T follicular helper cell (primary cell): ENCODE measurements around the gene ZNF500.

Experiments used
- DNase-seq: peaks from one replicate; pipeline ENCODE4 v3.0.0-alpha.2; 2020; ENCODE audit warnings: low read depth
- total RNA-seq, 2 experiments: gene quantifications; one replicate each; lab custom pipeline; 2026; lab: John Stamatoyannopoulos, UW

Gene ZNF500
- 13.9 to 32.1 reads per million in 2 experiments for total RNA-seq

DNA sequence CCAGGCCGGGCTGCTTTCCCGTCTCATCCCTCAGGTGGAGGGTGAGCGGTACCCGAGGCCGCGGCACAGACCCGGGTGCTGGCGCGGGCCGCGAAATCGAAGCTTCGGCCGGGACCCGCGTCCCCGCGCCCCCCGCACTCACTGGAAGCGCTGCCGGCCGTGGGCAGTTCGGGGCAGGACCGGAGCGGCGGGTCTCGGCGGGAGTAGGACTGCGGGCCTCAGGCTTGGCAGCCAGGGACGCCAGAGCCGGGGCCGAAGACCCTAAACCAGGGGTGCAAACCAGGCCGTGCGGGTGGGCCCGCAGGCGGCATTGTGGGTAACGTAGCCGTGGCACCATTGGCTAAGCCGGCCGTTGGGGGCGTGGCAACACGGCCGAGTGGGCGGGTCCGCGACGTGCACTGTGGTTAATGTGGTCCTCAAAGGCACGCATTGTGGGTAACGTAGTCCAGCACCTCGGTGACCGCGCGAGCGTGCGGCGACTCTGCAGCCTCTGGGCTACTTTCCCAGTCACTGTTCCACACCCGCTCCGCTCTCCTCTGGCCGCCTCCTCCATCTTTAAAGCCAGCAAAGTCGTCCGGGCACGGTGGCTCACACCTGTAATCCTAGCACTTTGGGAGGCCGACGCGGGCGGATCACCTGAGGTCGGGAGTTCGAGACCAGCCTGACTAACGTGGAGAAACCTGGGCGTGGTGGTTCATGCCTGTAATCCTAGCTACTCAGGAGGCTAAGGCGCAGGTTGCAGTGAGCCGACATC is at the start of gene ZNF500:
Gene ZNF500, minus strand, starts transcription at position 288 of the 754 bp plus-strand sequence. CDS start 1,184 bp downstream, outside the sequence.
- DNase-seq, result peak; percentile 90

DNA sequence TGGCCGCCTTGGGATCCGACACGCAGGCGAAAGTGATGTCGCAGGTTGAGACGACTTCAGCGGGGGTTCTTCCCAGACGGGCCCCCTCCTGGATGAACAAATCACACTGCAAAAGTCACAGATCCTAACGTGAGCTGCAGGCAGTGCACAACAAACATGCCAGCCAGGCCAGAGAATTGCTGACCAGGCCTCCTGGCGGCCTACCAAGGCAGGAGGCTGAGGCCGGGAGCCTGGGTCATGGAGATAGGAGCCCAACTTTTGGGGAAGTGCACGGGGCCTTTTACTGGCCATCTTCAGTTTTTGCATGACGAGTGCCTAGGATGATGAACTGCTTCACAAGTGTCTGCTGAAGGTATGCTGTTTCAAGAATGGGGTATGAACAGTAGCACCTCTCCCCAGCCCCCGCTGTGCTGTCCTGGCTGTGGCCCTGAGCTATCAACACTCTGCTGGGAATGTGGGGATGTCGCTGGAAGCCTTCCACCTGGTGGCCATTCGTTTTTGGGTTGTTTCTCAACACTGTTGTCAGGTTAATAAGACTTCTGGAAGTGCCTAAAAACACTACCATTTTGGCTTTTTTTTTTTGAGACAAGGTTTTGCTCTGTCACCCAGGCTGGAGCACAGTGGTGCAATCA is 47.7 kb upstream of the ZNF500 start:
- no peak for DNase-seq

DNA sequence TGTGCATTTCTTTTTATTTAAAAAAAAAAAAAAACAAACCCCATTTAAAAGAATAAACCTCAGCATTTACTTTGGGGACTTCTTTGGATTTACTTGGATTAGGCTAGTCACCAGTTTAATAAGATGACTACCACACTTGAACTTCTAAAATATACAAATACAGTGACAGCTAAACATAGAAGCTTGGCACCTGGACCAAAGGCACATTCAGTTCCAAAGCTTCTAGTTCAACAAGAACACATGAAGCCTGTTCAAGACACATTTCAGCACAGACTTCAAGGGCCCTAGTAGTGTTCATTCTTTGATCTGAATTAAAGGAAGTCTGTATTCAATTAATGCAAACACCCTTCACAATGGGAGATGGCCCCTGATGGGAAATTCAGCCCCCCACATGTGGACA is 47.1 kb upstream of the ZNF500 start:
- DNase-seq, result no peak

DNA sequence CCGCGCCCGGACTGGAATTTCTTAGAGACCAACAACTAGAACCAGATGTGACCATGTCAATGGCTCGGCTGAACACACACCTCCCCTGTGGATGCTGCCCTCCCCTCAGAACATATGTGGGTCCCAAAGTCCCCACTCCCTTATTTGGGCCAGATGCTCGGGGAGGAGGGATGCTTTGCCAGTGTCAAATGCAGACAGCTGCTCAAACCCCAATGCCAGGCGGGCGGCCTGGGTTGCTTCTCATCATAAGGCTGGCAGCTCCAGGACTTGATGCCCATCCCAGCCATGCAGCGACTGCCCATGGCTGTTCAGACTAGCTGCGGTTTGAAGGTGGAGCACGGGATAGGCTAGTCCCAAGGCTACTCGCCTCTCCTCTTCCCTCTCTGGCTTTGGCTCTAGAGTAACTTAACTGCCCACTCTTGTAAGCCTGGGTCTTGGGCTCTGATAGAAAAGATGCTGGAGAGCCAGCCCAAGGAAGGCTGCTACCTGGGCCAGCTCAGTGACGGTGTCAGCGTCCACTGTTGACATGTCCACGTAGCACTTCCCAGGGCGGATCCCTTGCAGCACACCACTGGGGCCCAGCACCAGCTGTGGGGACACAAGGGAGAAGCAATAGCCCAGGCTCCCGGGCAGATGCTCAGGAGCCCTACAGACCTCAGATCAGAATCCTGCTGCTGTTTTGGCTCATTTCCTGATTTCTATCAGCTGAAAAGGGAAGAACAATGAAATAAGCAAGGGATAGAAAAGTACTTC is 46.5 kb upstream of the ZNF500 start:
- no peak for DNase-seq

DNA sequence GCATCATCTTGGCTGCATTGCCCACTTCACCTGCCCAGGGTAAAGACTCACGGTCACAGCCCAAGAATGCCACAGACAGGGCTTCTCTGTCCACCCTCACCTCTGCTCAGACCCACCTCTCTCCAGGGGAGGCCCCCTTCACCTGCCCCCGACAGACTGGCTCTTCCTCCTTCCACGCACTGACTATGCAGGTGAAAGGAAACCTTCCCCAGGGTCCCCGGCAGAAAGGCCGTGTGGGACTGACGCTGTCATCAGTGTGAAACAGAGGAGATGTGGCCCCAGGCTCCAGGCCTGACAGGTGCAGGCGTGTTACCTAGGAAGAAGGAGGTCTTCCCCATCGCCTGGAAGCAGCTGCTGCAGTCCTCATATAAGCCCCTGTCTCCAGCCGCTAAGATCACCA is 44.8 kb upstream of the ZNF500 start:
- DNase-seq, result no peak

DNA sequence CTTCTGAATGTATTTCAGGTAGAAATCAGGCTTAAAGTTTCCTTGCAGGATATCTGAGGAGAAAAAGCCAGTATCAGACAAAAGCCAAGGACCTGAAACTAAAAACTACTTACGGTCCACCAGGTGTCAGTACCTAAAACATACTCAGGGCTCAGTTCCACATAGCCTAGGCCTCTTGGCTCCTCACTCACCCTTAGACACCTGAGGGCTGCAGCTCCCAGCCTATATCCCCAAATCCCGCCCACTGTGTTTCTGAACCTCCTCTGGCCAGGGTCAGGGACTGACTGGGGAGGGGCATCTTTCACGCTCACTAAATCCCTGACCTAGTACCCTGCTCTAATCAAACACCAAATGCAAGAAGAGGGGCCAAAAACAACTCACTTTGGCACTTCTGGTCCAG is 44.3 kb upstream of the ZNF500 start:
- DNase-seq, result no peak

DNA sequence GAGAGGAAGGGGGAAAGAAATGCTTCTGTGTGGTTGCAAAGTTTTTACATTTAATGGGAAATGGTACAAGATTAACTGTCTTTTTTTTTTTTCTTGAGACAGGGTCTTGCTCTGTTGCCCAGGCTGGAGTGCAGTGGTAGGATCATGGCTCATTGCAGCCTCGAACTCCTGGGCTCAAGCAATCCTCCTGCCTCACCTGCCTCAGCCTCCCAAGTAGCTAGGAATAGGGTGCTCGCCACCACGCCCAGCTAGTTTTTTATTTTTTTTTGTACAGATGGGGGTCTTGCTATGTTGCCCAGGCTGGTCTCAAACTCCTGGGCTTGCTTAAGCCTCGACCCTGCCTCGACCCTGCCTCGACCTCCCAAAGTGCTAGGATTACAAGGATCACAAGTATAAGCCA is 39.3 kb upstream of the ZNF500 start:
- DNase-seq, result no peak

DNA sequence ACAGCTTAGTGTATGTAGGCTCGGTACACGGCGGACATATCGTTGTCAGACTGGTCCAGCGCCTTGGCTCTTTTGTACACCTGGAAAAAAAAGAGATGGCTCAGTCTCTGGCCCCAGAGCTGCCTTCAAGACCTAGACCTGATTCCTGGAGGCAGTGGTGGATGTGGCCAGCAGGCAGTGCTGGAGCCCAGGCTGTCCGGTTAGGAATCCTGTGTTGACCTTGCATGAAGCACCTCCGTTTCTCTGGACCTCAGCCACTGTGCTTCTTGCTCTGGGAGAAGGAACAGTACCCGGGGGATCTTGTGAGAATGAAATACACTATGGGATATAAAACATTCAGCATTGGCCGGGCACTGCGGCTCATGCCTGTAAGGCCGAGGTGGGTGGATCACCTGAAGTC is 38.3 kb upstream of the ZNF500 start:
- no peak for DNase-seq

DNA sequence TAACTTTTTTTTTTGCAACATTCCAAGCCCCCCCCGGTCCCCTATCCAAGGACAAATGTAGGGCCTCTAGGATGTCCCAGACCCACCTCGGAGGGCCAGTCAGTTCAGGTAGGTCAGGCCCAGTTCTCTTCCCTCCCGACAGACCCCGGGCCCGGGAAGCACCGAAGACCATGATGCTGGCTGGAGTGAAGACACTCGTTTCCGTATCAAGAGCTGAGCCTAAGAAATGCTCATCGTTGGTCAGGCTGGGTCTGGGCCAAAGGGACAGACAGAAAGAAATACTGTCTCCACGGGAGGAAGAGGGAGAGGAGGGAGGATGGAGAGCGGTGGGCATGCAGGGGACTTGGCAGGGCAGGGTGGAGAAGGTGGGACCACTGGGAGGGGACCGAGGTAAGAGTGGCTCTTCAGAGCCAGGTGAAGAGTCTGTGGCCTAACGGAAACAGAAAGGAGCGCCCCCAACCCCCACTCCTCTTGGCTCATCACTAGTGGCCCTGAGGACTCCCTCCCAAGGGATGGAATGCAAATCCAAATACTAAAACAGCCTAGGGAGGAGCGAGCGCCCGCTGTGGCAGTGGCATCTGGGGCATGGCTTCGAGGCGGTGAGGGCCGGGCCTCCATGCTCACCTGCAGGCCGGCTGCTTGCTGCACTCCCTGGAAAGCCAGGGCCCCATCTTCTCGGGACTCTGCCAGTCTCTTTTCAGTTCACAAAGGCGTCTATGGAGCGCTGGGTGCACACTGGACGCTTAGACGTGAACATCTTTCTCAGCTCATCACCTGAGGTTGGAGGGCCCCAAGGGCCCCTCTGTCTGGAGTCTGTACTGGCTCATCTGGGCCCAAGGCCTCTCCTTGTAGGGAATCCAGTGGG is 37.2 kb upstream of the ZNF500 start:
- no peak for DNase-seq

DNA sequence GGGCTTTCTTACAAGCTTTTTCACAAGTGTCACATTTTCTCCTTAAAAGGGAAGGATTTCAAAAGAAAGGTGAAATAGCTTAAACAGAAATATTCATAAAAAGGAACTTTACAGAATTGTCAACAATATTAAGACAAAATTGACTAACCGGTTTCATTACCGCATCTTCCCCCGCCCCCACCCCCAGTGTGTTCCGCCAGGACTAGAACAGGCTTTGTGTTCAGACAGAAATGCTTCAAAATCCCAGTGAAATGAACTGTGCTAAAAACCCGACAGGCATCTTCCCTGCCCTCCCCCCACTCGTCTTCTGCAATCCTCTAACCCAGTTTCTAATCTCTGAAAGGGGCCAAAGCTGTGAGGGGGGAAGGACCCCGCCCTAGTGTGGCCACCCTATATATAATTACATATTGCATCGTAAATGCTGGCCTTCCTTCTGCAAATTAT is 36.5 kb upstream of the ZNF500 start:
- no peak for DNase-seq

DNA sequence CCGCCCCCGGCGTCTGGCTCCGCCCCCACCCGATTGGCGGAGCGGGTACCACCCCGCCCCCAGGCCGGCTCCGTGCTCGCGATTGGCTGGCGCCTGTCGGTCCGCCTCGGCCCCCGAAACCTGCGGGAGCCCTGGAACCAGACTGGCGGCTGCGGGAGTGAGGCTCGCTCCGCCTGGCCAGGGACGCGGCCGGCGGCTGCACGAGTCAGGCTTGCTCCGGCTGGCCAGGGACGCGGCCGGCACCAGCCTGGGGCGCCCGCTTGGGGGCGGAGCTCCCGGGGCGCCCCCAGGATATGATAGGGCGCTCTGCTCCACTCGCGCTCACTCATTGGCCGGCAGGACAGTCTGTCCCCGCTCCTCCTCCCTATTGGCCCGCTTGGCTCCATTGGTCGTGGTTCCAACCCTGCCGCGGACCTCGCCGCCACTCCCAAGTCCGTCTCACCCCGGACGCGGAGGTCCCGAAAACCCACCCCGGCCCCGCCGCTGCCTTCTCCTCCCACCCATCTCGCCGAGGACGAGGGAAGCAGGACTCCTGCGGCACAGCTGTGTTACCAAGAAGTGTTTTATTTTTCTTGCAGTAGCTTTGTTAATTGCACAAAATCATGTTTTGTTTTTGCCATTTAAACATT is 35.8 kb upstream of the ZNF500 start:
- peak; percentile 77 for DNase-seq

DNA sequence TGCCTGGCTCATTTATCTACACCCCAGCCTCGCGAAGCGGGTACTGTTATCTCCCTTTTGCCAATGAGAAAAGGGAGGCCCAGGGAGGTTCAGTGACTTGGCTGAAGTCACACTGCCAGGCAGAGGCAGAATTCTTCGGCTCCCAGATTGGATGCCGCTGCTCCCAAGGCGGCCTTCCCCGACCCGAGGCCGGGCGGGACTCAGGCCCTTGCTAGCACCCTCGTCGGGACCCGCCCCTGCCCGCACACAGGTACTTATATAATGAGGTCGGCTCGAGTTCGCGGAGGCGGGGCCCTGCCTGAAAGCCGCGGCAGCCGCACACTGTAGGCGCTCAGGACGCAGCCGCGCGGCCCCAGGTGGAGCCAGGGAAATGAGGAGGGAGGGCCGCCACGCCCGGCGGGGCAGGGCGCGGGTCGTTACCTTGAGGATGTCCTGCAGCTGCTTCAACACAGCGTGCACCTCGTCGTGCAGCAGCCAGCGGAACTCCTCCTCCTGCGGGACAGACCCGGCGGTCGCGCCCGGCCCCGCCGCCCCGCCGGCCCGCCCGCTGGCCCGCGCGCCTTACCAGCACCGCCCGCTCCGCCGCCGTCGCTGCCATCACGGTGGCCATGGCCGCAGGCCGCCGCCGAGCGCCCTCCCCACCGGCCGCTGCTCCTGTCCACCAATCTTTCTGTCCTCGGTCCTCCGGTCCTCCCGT is 35.1 kb upstream of the ZNF500 start, which contains the start of gene ROGDI:
Gene ROGDI, minus strand, starts transcription at position 672 of the 697 bp plus-strand sequence. Its CDS starts 62 bp downstream, at position 610.
- DNase-seq, result peak; percentile 77

DNA sequence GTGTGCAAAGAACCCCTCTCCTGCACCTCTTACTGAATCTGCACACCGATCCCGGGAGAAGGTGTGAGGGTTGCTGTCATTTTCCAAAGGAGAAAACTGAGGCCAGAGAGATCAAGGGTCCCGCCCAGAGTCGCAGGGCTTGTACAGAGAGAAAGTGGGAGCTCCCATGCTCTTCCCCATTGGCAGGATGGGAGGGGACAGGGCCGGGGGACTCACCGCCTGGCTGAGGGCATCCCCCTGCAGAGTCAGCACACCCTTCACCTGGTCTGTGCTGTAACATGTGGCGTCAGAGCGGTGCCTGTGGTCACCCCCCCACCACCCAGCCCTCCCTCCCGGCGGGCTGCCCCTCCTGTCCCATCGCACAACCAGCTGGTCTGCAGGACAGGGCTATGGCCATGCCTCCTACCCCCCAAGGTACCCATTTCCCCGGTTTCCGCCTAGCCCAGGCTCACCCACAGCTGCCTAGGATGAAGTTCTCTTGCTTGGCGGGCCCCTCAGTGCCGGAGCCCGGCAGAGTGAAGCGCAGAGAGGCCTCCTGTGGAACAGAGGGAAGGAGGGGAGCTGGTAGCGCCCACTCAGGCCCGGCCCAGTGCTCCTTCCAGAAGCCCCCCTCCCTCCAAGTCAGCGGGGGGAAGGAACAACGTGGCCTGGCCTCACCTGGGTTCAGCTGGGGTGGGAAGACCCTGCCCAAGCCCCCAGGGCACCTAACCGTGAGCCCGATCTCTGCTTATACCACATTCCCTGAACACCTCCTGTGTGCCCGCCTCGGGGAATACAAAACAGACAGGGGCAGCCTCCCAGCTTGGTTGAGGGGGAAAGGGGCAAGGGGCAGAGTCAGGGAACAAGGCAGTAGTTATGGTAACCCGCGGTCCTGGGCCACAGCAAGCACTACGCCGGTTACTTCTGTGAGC is 34.3 kb upstream of the ZNF500 start:
- no peak for DNase-seq

DNA sequence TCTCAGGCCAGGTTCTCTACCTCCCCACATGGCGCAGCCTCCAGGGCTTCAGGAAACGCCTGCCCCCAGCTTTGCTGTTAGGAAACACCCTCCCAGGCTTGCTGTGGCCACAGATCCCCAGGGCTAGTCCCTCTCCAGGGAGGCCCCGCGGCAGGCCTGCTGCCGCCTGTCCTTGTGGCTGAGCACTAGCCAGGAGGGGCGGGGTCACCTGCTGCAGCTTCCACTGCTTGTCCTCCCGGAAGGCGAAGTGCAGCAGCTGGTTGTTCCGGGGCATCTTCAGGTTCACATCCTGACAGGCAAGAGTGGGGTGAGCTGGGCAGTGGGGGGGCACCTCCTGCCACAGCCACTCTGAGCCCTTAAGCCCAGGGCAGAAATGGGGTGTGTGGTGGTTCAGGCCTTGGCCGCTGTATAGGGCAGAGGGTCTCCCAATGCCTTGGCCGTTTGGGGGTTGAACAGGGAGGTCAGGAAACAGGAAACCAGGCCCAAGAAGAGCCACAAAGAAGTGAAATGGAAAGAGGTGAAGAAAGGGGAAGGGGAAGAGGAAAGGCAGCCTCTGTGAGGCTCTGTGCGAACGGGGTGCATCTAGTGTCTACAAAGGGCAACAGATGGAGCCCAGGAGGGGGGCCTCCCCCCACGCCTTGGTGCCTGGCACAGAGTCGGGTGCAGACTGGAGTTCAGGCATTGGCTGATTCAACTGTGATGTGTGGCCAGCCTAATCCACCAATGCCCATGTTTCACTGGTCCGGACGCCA is 33.5 kb upstream of the ZNF500 start:
- no peak for DNase-seq

DNA sequence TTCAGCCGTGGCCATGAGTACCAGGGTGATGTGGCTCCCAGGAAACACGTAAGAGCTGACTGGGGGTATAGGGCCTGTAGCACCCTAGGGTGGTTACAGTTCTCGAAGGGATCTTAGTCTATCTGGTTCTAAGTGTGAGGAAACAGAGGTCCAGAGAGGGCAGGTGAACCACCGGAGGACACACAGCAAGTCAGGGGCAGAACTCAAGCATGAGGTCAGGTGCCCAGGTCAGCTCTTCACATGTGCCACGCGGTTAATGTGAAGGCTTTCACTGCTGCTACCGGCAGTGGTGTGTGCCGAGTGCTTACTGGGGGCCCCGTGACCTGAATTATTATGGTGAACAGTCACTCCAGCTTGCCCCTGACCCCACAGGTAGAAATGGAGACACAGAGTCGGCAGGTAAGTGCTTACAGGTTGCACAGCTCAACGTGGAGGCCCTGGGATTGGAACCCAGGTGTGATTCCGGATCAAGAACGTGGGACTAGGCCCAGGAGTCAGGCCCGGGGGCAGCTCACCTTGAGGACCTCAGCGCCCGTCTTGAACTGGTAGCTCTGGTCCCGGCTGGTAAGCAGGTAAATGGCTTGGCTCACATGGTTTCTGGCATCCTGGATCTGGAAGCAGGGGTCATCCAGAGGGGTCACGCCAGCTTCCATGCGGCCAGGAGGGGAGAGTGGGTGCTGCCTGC is 32.4 kb upstream of the ZNF500 start:
- no peak for DNase-seq

DNA sequence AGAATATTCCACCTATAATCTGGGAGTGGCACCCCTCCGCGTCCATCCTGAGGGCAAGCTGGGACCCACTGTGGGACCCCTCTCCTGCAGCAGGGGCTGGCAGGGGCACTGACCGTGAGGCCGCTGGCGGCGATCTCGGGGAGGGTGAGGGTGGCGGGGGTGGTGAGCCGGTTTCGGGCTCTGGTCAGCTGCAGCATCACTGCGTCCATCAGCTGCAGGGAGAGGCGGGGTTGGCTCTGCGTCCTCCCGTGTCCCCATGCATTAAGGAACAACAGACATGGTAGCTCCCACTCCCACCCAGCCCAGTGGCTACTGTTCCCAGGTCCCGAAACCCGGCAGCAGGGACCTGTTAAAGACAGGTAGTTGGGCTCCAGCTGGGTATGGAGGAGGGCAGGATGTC is 31.5 kb upstream of the ZNF500 start:
- no peak for DNase-seq

DNA sequence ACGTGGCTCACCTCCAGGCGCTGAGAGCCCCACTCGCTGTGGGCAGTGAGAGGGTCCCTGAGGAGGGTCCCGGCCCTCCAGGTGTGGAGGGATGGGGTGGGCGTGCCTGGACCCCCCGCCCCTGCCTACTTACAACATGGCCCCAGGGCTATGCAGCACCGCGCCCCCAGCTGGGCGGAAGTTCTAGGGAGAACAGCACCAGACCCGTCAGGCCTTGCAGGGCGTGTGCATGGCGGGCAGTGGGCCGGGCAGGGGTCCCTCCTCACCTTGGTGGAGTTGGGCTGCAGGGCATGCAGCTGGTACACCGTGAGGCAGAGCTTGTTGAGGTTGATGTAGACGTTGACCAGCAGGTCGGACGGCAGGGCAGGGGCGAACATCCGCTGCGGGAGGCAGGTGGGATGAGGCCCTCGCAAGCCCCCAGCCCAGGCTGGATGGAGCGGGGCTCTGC is 30.9 kb upstream of the ZNF500 start:
- DNase-seq, result no peak
